ENCODE data around the gene PLD2.
"Not testable (repeated sequence)": the region's sequence is repeated elsewhere in the genome, so short reads cannot be mapped to it uniquely, and the experiment has no call there.

Gene PLD2

GRCh38 chr17:4834681-4835020, 27.7 kb downstream of the PLD2 start:
- DNase-seq = no peak

- DNase-seq = no peak
Measured at GRCh38 chr17:4836221-4836620, 29.3 kb downstream of the PLD2 start.

GRCh38 chr17:4837471-4838308, 30.7 kb downstream of the PLD2 start:
- no peak for DNase-seq

- DNase-seq = no peak
Measured at GRCh38 chr17:4838309-4838785, 31.4 kb downstream of the PLD2 start.

- DNase-seq = no peak
Measured at GRCh38 chr17:4839221-4839620, 32.3 kb downstream of the PLD2 start.

DNA sequence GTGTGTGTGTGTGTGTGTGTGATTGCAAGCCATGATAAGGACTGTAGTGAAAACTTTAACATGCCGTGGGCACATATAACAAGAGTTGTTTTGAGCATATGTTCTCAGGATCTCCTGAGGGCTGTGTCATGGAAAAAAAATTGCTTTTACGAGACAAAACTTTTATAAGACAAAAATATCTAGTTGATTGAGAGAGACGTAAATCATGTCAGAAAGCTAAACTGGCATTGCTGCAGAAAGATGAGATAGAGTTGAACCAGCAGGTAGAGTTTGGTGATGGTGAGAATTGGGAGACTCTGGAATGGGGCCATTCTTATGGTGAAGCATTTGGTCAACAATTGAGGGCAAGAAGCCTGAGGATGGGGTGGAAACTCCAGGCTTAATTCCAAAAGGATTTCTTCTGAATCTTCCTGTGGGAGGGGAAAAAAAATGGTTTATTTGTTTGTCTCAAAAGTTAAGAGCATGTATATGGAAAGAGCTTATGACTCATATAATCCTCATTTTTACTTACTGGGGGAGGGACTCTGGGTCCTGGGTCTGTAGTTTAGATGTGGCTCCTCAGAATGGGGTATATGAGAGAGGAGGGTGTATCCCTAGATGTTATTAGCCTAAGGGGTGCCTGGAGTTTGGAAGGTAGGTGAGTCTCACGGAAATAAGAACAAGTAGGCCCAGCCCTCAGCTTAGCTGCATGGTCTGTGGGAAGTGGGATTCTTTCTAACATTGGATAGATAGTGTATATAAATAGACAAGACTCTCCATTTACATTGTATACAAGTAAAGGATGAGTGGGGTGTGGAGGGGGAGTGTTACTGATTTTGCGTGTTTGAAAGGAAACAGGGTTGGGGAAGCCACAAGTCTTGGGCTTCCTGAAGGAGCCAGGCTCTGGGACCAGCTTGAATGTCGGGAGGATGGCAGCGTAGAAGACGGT, 33.3 kb downstream of the PLD2 start:
- no peak for DNase-seq

DNA sequence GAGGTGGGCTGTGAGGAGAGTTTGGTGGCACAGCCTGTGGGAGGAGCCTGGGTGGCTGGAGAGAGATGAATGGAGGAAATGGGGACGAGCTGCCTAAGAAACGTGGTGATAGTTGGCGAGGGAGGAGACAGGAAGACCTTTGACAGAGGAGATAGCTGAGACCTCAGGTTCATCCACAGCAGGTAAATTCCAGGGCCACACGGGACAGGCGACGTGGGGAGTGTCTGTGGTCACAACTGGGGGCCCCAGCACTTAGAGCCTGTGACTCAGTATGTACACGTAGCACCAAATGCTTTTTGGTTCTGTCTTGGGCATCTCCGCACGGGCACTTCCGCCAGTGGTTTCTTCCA, 33.9 kb downstream of the PLD2 start:
- DNase-seq = no peak

DNA sequence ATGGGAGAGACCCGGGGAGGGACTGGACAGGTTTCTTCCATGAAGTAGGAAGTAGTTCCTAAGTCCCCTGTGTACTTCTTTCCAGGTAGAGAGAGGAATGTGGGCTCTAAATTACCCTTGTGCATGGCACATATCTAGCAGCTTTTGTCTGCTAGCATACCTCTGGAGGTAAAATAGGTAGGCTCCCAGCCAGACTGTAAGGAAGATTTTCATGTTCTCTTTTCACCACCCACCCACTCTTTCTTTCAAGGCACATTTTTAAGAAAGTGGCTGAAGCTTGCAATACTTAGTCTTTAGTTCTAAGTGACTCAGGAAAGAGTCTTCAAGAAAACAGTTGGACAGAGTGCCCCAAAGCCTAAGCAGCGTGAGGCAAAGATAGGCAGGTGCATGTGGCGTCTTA, 35.4 kb downstream of the PLD2 start:
- no peak for DNase-seq

DNA sequence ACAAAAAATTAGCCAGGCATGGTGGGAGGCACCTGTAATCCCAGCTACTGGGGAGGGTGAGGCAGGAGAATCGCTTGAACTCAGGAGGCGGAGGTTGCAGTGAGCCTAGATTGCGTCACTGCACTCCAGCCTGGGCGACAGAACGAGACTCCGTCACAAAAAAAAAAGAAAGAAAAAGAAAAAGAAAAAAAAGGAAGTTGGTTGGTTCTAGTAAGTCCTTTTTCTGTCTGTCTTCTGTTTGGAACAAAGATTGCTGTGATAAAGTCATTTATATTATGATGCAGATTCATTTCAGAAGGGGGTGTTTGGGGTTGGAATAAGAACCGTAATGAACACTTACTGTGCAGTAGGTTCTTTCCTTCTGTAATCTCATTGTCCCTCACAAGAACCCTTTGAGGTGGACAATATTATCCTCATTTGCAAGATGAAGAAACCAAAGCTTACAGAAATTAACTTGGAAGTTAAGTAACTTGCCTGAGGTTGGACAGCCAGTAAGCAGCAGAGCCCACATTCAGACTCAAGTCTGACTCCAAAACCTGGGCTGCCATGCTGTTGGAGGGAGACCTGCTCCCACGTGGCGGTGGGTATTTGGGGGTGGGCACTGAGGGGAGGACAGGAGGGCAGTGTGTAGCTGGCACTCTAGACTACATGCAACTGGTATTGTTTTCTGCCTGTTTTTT, 36.5 kb downstream of the PLD2 start:
- DNase-seq = no peak

- no peak for DNase-seq
Measured at GRCh38 chr17:4845118-4845517, 38.2 kb downstream of the PLD2 start.

DNA sequence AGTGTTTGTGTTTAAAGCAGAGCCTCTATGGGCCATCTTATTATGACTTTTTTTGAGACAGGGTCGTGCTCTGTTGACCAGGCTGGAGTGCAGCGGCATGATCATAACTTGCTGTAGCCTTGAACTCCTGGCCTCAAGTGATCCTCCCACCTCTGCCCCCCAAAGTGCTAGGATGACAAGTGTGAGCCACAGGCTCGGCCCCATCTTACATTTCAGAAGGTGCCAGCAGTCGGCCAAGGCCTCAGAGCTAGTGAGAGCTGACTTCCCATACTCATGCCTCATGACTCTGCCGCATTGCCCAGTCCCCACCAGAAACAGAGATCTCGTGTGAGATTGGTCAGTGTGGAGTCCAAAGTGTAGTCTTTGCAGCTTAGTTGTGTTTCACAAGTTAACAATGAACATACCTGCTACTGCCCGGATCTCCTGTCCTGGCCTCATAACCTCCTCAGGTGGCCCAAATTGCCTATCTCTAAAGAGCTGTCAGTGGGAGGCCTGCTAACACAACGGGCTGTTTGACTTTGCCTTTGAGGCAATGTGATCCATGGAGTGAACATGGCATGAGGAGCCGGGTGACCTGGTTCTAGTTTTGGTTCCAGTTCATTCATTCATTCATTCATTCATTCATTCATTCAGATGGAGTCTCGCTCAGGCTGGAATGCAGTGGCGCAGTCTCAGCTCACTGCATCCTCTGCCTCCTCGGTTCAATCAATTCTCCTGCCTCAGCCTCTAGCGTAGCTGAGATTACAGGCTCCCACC, 39.9 kb downstream of the PLD2 start:
- DNase-seq = no peak

- DNase-seq = no peak
Measured at GRCh38 chr17:4849011-4849536, 42.1 kb downstream of the PLD2 start.

DNA sequence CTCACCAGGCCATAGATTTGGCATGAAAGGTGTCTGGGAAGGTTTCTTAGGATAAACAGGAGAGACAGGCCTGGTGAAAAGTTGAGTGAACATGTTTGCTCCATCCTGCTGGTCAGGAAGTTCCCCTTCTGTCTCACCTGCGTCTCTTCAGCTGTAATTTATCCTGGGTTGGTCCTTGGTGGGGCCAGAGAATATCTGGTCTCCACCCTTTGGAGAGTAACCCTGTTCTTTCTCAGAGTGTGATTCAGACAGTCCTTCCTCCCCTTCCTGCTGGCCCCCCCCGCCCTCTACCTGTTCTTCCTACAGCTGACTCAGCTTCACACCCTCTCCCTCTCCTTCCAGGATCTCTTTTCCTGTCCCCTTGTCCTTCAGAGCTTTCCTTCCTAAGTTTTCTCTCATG, 43.3 kb downstream of the PLD2 start:
- DNase-seq = no peak

- no peak for DNase-seq
Measured at GRCh38 chr17:4851084-4851483, 44.1 kb downstream of the PLD2 start.

DNA sequence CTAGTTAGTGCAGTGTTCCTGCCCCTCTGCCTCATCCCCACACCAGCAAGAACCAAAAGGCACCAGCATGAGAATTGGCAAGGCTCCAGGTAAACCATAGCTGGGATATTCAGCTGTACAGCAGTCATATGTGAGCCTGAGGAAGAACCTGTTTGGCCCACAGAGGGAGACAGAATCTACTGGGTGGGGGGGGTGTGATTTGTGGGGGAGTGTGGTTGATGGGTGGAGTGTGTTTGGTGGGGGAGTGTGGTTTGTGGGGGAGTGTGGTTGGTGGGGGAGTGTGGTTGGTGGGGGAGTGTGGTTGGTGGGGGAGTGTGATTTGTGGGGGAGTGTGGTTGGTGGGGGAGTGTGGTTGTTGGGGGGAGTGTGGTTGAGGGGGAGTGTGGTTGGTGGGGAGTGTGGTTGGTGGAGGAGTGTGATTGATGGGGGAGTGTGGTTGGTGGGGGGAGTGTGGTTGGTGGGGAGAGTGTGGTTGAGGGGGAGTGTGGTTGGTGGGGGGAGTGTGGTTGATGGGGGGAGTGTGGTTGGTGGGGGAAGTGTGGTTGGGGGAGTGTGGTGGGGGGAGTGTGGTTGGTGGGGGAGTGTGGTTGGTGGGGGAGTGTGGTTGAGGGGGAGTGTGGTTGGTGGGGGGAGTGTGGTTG, 45.7 kb downstream of the PLD2 start:
- DNase-seq = no peak

DNA sequence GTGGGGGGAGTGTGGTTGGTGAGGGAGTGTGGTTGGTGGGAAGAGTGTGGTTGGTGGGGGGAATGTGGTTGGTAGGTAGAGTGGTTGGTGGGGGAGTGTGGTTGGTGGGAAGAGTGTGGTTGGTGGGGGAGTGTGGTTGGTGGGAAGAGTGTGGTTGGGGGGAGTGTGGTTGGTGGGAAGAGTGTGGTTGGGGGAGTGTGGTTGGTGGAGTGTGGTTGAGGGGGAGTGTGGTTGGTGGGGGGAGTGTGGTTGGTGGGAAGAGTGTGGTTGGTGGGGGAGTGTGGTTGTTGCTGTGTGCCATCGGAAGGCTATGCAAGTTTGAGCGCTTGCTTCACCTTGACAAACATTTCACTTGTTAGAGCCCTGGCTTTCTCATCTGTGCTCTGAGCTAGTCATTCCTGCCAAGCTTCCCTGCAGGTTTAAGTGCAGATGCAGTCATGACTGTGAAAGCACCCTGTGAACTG, 46.3 kb downstream of the PLD2 start:
- no peak for DNase-seq

- no peak for DNase-seq
Measured at GRCh38 chr17:4854111-4854681, 47.2 kb downstream of the PLD2 start.

GRCh38 chr17:4856271-4856936, 49.5 kb downstream of the PLD2 start:
- DNase-seq = no peak

- DNase-seq = no peak
Measured at GRCh38 chr17:4856937-4857314, 50.0 kb downstream of the PLD2 start.

- DNase-seq = not testable (repeated sequence)
Measured at GRCh38 chr17:4857347-4857746, 50.4 kb downstream of the PLD2 start.

All from KG1 (cell line).